HG03135 (cell line): ENCODE data around the gene YJEFN3.
A peak's percentile ranks its signal among the peaks of the same experiment; 100 is the strongest.

Experiments used
- ATAC-seq: cut with Tn5 transposase; IDR thresholded peaks from one replicate; pipeline ENCODE4 v1.9.1; 2021; ENCODE audit warnings: mild to moderate bottlenecking, moderate library complexity; ENCODE audit not compliant: unreplicated experiment

Gene YJEFN3, protein sequence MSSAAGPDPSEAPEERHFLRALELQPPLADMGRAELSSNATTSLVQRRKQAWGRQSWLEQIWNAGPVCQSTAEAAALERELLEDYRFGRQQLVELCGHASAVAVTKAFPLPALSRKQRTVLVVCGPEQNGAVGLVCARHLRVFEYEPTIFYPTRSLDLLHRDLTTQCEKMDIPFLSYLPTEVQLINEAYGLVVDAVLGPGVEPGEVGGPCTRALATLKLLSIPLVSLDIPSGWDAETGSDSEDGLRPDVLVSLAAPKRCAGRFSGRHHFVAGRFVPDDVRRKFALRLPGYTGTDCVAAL

DNA sequence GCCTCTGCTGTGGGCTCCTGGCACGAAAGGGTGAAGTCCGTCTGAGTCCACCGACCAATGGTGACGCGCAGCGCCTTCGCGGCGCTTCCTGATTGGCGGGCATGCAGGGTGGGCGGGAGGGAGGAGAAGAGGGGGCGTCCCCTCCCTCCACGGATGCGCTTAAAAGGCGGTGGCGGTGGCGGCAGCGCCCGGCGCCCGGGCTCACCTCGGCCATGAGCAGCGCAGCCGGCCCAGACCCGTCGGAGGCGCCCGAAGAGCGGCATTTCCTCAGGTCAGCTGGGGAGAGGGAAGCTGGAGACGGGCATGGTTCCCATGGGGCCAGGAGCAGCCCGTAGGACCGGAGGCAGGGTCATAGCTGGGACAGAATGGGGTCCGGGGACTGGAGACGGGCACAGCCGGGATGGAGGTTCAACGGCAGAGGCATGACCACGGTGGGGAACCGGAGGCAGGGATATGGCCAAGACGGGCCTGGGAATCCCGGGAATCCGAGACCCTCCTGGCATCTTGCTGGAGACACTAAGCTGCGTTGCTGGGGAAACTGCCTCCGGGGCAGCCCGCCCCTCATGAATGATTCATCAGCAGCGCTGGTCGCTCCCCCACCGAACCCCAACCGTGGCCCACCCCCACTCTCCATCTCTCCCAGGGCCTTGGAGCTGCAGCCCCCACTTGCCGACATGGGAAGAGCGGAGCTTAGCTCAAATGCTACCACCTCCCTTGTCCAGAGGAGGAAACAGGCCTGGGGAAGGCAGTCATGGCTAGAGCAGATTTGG lies at the start of gene YJEFN3:
Gene YJEFN3 (plus strand): TSS at position 191 of the 770 bp plus-strand sequence. CDS start 22 bp downstream, at position 213.
- ATAC-seq, result no peak

- ATAC-seq, result no peak
These were observed 48.0 kb upstream of the YJEFN3 start for GRCh38 chr19:19480688-19481087.

DNA sequence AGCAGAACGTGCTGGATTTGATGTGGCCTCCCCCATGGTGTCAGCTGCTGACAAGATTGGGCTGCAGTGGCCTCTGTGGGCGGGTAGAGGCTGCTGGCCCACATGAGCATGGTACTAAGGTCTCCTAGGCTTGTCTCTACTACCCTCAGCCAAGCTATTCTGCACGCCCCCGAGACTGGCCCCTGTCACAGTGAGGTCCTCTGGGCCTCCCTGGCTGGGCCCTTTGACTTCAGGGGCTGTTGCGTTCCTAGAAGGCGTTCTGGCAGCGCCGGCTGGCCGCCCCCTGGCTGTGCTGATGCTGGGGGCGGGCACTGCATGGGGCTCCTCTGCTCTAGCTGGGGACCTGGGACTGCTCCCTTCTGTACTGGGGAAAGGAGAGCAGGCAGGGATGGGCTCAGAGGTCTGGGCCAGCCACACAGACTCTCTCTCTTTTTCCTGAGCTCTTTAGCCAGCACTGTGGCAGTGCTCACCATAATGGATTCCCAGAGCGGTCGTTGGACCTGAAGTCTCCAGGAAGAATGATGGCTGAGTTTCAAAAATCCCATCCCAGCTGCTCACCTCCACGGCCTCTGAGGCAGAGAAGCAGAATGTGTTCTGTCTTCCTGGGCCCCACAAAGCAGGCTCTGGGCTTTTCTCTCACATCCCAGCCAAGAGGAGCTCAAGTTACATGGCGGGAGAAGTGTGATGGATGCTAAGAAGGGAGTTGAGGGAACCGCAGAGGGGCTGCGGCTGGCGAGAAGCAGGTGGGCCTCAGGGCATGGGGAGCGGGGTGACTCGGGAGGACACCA lies 45.7 kb upstream of the YJEFN3 start:
- no peak for ATAC-seq

DNA sequence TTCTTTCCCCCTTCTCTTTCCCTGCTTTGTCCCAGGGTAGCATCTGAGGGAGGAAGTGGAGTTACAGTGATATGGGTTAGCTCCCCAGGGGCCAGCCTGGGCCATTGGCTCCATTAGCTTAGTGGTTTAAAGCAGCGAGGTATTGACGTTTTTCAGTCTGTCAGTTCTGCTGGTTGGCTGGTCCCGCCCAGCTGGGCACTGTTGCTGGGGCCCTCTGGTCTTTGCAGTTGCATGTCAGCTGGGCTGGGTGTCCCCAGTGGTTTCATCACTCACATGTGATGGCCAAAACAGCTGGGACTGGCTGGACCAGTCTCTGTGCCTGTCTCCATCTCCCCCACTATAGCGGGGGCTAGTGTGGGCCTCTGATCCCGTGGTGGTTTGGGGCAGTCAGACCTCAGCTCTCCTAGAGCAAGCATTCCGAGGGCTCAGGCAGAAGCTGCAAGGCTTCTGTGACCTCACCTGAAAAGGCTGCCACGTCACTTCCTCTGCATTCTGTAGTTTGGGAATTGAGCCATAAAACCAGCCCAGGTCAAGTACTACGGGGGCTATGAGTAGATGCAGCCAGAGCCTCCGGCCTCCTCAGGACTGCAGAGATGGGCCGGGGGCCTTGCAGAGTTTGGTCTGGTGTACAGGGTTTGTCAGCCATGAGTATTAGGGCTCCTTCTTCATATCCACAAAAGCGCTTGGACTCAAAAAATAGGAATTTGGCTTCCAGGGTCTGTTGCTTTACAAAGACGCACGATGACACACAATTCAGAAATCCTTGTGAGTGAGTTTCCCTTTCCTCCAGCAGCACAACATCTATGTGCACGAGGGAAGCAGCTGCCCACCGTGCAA lies 43.3 kb upstream of the YJEFN3 start:
- no peak for ATAC-seq

DNA sequence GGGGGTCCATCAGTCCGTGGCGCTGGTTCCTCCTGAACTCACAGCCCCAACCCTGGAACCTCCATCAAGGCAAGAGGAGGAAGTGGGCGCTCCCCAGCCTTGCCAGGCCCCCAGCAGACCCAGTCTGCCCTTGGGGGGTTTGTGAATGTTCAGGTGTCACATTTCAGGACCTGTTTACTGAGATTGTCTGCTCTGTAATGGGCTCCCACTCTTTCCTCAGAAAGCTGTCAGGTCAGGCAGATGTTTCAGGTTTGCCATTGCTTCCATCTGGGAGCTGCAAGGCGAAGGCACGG lies 42.8 kb upstream of the YJEFN3 start:
- ATAC-seq, result no peak

GRCh38 chr19:19486343-19487076 lies 42.2 kb upstream of the YJEFN3 start:
- no peak for ATAC-seq

DNA sequence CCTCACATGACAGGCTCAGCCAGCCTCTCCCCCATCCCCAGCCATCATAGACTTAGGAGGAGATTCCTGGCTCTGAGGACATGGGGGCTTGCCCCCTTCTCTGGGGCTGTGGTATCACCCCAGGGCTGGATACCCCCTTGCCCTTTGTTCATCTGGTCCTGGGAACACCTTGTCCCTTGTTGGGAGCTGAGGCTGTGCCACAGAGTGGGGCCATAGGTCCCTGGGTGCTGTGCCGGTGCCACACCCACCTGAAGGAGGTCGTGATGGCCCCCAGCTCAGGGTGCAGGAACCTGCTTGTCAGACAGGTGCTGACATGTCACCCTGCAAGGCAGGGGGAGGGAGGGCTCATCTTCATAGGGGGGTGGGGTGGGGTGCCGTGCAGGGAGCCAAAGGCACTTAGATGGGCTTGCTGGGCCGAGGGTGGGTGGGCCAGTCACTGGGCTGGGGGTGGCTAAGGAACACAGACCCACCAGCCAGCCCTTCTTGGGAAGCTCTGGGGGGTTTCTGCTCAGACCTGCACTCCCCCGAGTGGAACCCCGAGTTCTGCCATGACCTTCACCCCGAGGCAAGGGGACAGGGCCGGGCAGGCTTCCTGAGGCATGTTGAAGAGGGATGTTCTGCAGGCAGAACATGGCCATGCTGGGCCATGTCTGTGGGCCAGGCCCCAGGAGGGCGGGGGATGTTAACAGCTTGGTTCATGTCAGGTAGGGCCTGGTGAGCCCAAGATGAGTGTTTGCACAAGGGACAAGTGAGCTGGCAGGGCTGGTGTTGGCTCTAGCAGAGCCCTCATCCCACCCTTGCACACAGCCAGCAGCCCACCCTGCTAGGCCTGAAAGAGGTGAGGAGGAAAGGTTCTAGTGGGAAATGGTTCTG lies 41.4 kb upstream of the YJEFN3 start:
- ATAC-seq, result no peak

DNA sequence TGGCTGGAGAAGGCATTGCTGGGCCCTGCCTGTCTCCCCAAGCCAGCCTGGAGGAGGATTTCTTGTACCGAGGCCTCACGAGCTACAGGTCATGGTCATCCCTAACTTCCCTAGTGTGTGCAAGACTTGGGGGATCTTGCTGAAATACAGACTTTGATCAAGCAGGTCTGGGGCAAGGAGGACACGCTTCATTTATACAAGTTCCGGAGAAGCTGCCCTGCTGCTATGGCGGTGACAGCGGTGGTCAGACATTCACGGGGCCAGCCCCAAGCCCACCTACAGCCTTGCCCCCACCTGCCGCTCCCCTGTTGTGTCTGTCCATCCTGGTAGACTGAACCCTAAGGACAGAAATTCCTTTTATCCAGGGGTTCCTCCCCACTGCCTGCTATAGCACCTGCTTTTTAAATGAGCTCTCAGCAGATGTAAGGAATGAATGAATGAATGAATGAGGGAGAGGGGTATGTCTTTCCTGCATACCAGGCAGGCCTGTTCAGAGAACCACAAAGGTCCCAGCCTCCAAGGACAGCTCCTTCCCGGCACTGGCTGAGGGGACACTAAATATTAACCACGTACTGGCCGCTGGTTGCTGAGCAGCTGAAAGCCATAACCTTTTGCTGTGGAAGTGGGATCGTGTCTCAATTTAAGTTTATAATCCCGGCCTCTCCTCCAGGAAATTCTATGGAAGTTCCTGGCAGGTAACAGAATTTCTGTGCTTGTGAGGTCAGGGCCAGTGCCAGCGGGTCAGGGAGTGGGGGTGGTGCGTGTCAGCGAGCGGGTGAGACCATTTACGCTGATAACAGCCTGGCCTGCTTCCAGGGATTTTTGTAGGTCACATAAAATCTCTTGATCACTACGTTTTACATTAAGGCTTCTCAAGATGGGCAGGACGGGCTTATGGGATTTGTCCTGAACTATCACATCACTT lies 40.5 kb upstream of the YJEFN3 start:
- ATAC-seq, result no peak

DNA sequence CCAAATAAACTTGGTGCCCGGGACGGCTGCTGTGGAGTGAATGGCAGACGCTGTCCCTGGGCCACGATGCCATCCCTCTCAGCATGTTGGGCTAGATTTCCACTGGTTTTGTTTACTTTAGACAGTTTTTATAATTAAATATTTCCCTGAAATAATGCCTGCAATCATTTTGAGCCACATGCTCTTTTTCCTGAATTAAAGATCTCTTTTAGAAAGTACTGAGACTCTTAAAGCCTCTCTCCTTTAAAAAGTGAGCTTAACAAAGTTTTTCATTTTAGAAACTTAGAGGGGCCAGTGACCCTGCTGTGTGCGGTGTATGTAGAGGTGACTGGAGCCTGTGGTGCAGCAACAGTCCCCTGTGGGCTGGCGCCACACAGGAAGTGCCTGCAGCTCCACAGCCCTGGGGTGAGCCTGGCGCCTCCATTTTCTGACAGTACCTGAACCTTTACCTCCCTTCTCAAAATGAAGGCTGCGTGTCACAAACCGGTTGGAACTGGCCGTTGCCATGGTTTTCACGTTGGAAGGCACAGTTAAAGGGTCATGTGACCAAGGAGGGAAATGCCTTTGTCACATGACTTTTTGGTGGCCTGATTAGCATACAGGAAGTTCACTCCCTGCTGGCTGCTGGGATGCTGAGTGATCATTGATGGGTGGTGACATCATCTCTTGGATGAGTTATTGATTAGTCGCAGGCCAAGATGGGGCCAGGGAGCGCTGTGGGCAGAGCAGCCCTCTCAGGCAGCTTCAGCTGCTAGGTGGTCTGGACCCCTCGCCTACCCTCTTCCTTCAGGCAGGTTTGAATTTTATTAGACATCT lies 39.6 kb upstream of the YJEFN3 start:
- ATAC-seq, result peak; percentile 57

- no peak for ATAC-seq
These were observed 38.9 kb upstream of the YJEFN3 start for GRCh38 chr19:19489804-19490204.

- no peak for ATAC-seq
These were observed 38.3 kb upstream of the YJEFN3 start for GRCh38 chr19:19490214-19490968.

GRCh38 chr19:19491321-19492025 lies 37.2 kb upstream of the YJEFN3 start:
- no peak for ATAC-seq

DNA sequence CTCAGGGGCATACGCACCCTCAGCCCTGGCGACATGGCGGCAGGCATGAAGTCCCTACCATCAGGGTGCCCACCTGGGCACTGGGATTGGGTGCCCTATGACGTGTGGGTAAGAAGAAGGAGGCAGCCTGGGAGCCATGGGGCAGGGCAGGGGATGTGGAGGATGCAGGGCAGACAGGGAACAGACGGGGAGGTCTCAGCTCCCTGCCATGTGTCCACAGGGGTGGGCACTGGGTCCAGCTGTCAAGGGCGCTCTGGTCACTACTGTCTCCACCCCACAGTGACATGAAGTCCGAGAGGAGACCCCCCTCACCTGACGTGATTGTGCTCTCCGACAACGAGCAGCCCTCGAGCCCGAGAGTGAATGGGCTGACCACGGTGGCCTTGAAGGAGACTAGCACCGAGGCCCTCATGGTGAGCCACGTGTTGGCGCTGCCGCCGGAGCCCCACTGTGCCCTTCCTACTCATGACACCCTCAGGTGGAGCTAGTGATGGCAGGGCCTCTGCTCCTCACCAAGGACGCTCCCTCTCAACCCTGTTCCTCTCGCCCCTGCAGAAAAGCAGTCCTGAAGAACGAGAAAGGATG lies 36.6 kb upstream of the YJEFN3 start:
- ATAC-seq, result no peak

- ATAC-seq, result no peak
These were observed 34.7 kb upstream of the YJEFN3 start for GRCh38 chr19:19493841-19494546.
